H9 (cell line): ENCODE results near the gene ATP5MC2. TPM values are rescaled to one million over a fixed set of nuclear protein-coding genes. Genes with fewer than 3 reads are reported as not detected.

Experiments used
- DNase-seq: peaks from one replicate; pipeline ENCODE4 v3.0.0-alpha.2; 2017
- H2AFZ ChIP-seq: one replicate; pipeline ENCODE4 v1.6.1; 2013; ENCODE audit warnings: mild to moderate bottlenecking, low read length, control low read depth, moderate library complexity
- H2AK5ac ChIP-seq: 2 replicates; pipeline ENCODE4 v1.6.1; 2013; ENCODE audit warnings: low read length, control low read depth, mixed read lengths; ENCODE audit not compliant: insufficient read length
- H2BK120ac ChIP-seq: one replicate; pipeline ENCODE4 v1.6.1; 2013; ENCODE audit warnings: low read depth, mild to moderate bottlenecking, low read length, control low read depth, inconsistent platforms; ENCODE audit not compliant: poor library complexity, severe bottlenecking
- H2BK12ac ChIP-seq: 2 replicates; pipeline ENCODE4 v1.6.1; 2013; ENCODE audit warnings: low read length, control low read depth, mixed read lengths, low read depth; ENCODE audit not compliant: insufficient read length
- H2BK15ac ChIP-seq: 2 replicates; pipeline ENCODE4 v1.6.1; 2013; ENCODE audit warnings: low read depth, low read length, control low read depth
- H2BK20ac ChIP-seq: one replicate; pipeline ENCODE4 v1.6.1; 2013; ENCODE audit warnings: low read depth, mild to moderate bottlenecking, low read length, control low read depth, inconsistent platforms; ENCODE audit not compliant: poor library complexity, severe bottlenecking
- H2BK5ac ChIP-seq: 2 replicates; pipeline ENCODE4 v1.6.1; 2013; ENCODE audit warnings: low read length, control low read depth, mixed read lengths; ENCODE audit not compliant: insufficient read length
- H3K14ac ChIP-seq: 2 replicates; pipeline ENCODE4 v1.6.1; 2013; ENCODE audit warnings: low read length, control low read depth; ENCODE audit not compliant: insufficient read depth
- H3K18ac ChIP-seq: 2 replicates; pipeline ENCODE4 v1.6.1; 2013; ENCODE audit warnings: low read depth, mild to moderate bottlenecking, mixed read lengths, low read length, control low read depth; ENCODE audit not compliant: insufficient read length
- H3K23ac ChIP-seq: 2 replicates; pipeline ENCODE4 v1.6.1; 2013; ENCODE audit warnings: low read length, control low read depth, mixed read lengths, low read depth; ENCODE audit not compliant: insufficient read length
- H3K23me2 ChIP-seq: 2 replicates; pipeline ENCODE4 v1.6.1; 2013; ENCODE audit warnings: low read depth, mild to moderate bottlenecking, mixed read lengths, low read length, control low read depth; ENCODE audit not compliant: insufficient read length, poor library complexity, severe bottlenecking
- H3K27ac ChIP-seq: 2 replicates; pipeline ENCODE4 v1.5.1; 2013; ENCODE audit warnings: low read length, control low read depth, mixed read lengths, low read depth; ENCODE audit not compliant: insufficient read length
- H3K27me3 ChIP-seq: 2 replicates; pipeline ENCODE4 v1.6.1; 2013; ENCODE audit warnings: low read length, control low read depth, inconsistent platforms; ENCODE audit not compliant: insufficient read depth
- H3K4ac ChIP-seq: 2 replicates; pipeline ENCODE4 v1.6.1; 2013; ENCODE audit warnings: low read depth, mild to moderate bottlenecking, control low read depth, inconsistent platforms, low read length, moderate library complexity
- H3K4me1 ChIP-seq: 2 replicates; pipeline ENCODE4 v1.6.1; 2013; ENCODE audit warnings: low read length, control low read depth, inconsistent platforms; ENCODE audit not compliant: insufficient read depth
- H3K4me2 ChIP-seq: 2 replicates; pipeline ENCODE4 v1.6.1; 2013; ENCODE audit warnings: low read length, control low read depth, mixed read lengths; ENCODE audit not compliant: insufficient read length, insufficient read depth
- H3K56ac ChIP-seq: 2 replicates; pipeline ENCODE4 v1.6.1; 2013; ENCODE audit warnings: low read depth, mild to moderate bottlenecking, mixed read lengths, low read length, control low read depth; ENCODE audit not compliant: insufficient read length
- H3K79me1 ChIP-seq: 2 replicates; pipeline ENCODE4 v1.6.1; 2013; ENCODE audit warnings: low read depth, mild to moderate bottlenecking, moderate library complexity, low read length, control low read depth, inconsistent platforms; ENCODE audit not compliant: insufficient read depth, poor library complexity, severe bottlenecking
- H3K79me2 ChIP-seq: 2 replicates; pipeline ENCODE4 v1.6.1; 2013; ENCODE audit warnings: low read length, control low read depth, inconsistent platforms; ENCODE audit not compliant: insufficient read depth
- H3K9ac ChIP-seq: 2 replicates; pipeline ENCODE4 v1.6.1; 2013; ENCODE audit warnings: low read length, control low read depth, mixed read lengths; ENCODE audit not compliant: insufficient read length; ENCODE audit errors: extremely low read depth
- H3K9me3 ChIP-seq: one replicate; pipeline ENCODE4 v1.6.1; 2013; ENCODE audit warnings: low read depth, low read length, inconsistent platforms; ENCODE audit not compliant: control insufficient read depth
- H3T11ph ChIP-seq: one replicate; pipeline ENCODE4 v1.6.1; 2013; ENCODE audit warnings: mild to moderate bottlenecking, low read length, control low read depth, inconsistent platforms
- H4K20me1 ChIP-seq: one replicate; pipeline ENCODE4 v1.6.1; 2013; ENCODE audit not compliant: control insufficient read depth, insufficient read length, insufficient read depth
- H4K5ac ChIP-seq: 2 replicates; pipeline ENCODE4 v1.6.1; 2013; ENCODE audit warnings: low read depth, mild to moderate bottlenecking, mixed read lengths, low read length, control low read depth; ENCODE audit not compliant: insufficient read length
- H4K8ac ChIP-seq: replicated peaks from 2 replicates; pipeline ENCODE4 v1.6.1; 2013; ENCODE audit warnings: low read length, control low read depth, mixed read lengths, low read depth; ENCODE audit not compliant: insufficient read length
- H4K91ac ChIP-seq: 2 replicates; pipeline ENCODE4 v1.6.1; 2013; ENCODE audit warnings: low read depth, mild to moderate bottlenecking, moderate library complexity, mixed read lengths, low read length, control low read depth; ENCODE audit not compliant: insufficient read length
- H3K27ac Mint-ChIP-seq, 3 experiments: 2 replicates in 2 of 3; 3 replicates in 1 of 3; pipeline ENCODE4 v1.8.0; 2020 to 2021; ENCODE audit warnings: mixed read lengths in 3 of 3, mild to moderate bottlenecking in 1 of 3, moderate library complexity in 1 of 3
- H3K27me3 Mint-ChIP-seq: 2 replicates; pipeline ENCODE4 v1.8.0; 2021; ENCODE audit warnings: low read depth, mild to moderate bottlenecking, moderate library complexity, mixed read lengths
- H3K36me3 Mint-ChIP-seq, 3 experiments: 2 replicates in 2 of 3; 3 replicates in 1 of 3; pipeline ENCODE4 v1.8.0; 2020 to 2021; ENCODE audit warnings: low read depth in 3 of 3, mixed read lengths in 3 of 3; ENCODE audit not compliant: insufficient read depth in 1 of 3
- H3K4me1 Mint-ChIP-seq, 2 experiments: 2 replicates each; pipeline ENCODE4 v1.8.0; 2020; ENCODE audit warnings: mixed read lengths in 2 of 2
- H3K4me3 Mint-ChIP-seq, 2 experiments: 2 replicates in 1 of 2; 3 replicates in 1 of 2; pipeline ENCODE4 v1.8.0; 2020 to 2021; ENCODE audit warnings: mild to moderate bottlenecking in 2 of 2, mixed read lengths in 2 of 2, moderate library complexity in 1 of 2
- H3K9me3 Mint-ChIP-seq, 2 experiments: 2 replicates in 1 of 2; 3 replicates in 1 of 2; pipeline ENCODE4 v1.8.0; 2020; ENCODE audit warnings: mild to moderate bottlenecking in 2 of 2, mixed read lengths in 2 of 2, moderate library complexity in 1 of 2
- WGBS: extraction: QIAGEN DNeasy Blood & Tissue Kit; methylation state at CpG from one replicate; pipeline ENCODE4 v1.1.7; 2013; ENCODE audit warnings: missing lambda C conversion rate, low lambda C conversion rate, mixed read lengths; ENCODE audit not compliant: insufficient read length; ENCODE audit errors: extremely low coverage; 5-methylcytosine and 5-hydroxymethylcytosine counted together
- total RNA-seq: library from RNA; stranded (reverse); gene quantifications from 2 replicates; pipeline ENCODE4 v1.2.1, GENCODE V29; 2021
- TF ChIP-seq, protein P1 (sequence below): fragments of 200-600 bp; sonication (generic); conservative IDR thresholded peaks from 3 replicates; pipeline ENCODE4 v1.8.0; 2021; ENCODE audit warnings: antibody characterized with exemption, mild to moderate bottlenecking

The ATP5MC2 gene
- total RNA-seq, 1 experiment from 2014 or later, result 379 TPM

DNA sequence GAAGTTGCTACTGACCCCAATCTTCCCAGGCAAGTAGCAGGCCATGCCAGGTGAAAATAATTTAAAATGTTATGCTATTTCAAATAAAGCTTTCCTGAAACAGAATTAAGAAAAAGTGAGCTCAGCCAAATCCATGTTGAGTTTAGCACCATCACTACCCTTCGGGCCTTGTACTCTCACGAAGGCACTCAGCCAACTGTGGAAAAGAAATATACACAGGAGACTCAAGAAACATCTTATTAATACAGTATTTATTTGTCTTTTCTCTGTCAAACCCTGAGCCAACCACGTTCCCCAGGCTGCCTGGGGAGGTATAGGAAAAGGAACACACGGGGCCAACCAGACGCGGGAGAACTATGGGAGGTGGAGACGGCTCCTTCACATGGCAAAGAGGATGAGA, 10.9 kb downstream of the ATP5MC2 start:
- Histone ChIP-seq H3T11ph (no peak overlapping the region), H4K8ac (no peak overlapping the region), H3K27me3 (no peaks in the 10 kb centered on the region), H2AK5ac (no peak overlapping the region), H3K4ac (no peak overlapping the region), H2AFZ (no peak overlapping the region), H2BK5ac (no peak overlapping the region), H3K14ac (no peak overlapping the region), H2BK15ac (no peak overlapping the region), H3K27ac (no peak overlapping the region), H2BK12ac (no peak overlapping the region), H4K91ac (no peak overlapping the region), H3K79me2 (no peaks in the 10 kb centered on the region), H3K56ac (no peak overlapping the region), H3K4me1 (no peaks in the 10 kb centered on the region), H2BK120ac (no peak overlapping the region), H3K9me3 (no peaks in the 10 kb centered on the region), H4K5ac (no peak overlapping the region), H3K23me2 (no peaks in the 10 kb centered on the region), H3K4me2 (no peak overlapping the region), H4K20me1 (no peaks in the 10 kb centered on the region), H2BK20ac (no peak overlapping the region), H3K18ac (no peak overlapping the region), H3K23ac (no peak overlapping the region), H3K79me1 (no peaks in the 10 kb centered on the region), H3K9ac (no peak overlapping the region)
- Mint-ChIP-seq H3K4me3 (no peak overlapping the region), H3K4me1 (peaks cover 2 to 4% of the 10 kb centered on the region in 2 experiments), H3K27me3 (no peaks in the 10 kb centered on the region), H3K27ac (peak overlapping the region in 2 of 3 experiments; percentile 57 to 84; a peak in 3 of 7 replicates), H3K9me3 (no peaks in the 10 kb centered on the region), H3K36me3 (peaks cover 47 to 74% (median 62%) of the 10 kb centered on the region in 3 experiments)
- TF ChIP-seq, protein P1, sequence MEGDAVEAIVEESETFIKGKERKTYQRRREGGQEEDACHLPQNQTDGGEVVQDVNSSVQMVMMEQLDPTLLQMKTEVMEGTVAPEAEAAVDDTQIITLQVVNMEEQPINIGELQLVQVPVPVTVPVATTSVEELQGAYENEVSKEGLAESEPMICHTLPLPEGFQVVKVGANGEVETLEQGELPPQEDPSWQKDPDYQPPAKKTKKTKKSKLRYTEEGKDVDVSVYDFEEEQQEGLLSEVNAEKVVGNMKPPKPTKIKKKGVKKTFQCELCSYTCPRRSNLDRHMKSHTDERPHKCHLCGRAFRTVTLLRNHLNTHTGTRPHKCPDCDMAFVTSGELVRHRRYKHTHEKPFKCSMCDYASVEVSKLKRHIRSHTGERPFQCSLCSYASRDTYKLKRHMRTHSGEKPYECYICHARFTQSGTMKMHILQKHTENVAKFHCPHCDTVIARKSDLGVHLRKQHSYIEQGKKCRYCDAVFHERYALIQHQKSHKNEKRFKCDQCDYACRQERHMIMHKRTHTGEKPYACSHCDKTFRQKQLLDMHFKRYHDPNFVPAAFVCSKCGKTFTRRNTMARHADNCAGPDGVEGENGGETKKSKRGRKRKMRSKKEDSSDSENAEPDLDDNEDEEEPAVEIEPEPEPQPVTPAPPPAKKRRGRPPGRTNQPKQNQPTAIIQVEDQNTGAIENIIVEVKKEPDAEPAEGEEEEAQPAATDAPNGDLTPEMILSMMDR, result no peak
- DNase-seq, result no peak
- WGBS, result no CpG with 5 or more reads among the region's 7 CpGs
